ENCODE measurements around the gene LRCH1. TPM values are rescaled to one million over a fixed set of nuclear protein-coding genes. Genes with fewer than 3 reads are reported as not detected.
A peak's percentile ranks its signal among the peaks of the same experiment; 100 is the strongest.

The LRCH1 gene
- polyA plus RNA-seq, 3 donors: 30.4 to 37.4 (median 34.1) TPM

- no peak for DNase-seq (ENCODE audit: extremely low read depth in 1 of 11, low read depth in 9 of 11, low spot score in 4 of 11)
Observed at GRCh38 chr13:46529216-46529919, 23.6 kb upstream of the LRCH1 start.

- DNase-seq (ENCODE audit: extremely low read depth in 1 of 11, low read depth in 9 of 11, low spot score in 4 of 11): no peak
Observed at GRCh38 chr13:46530084-46530935, 22.7 kb upstream of the LRCH1 start.

- DNase-seq (ENCODE audit: extremely low read depth in 1 of 11, low read depth in 9 of 11, low spot score in 4 of 11): no peak
Observed at GRCh38 chr13:46531953-46532352, 21.0 kb upstream of the LRCH1 start.

- DNase-seq (ENCODE audit: extremely low read depth in 1 of 11, low read depth in 9 of 11, low spot score in 4 of 11): no peak
Observed at GRCh38 chr13:46535002-46535401, 18.0 kb upstream of the LRCH1 start.

GRCh38 chr13:46535825-46536224 is 17.1 kb upstream of the LRCH1 start:
- no peak for DNase-seq (ENCODE audit: extremely low read depth in 1 of 11, low read depth in 9 of 11, low spot score in 4 of 11)

- DNase-seq (ENCODE audit: extremely low read depth in 1 of 11, low read depth in 9 of 11, low spot score in 4 of 11): no peak
Observed at GRCh38 chr13:46536341-46536740, 16.6 kb upstream of the LRCH1 start.

DNA sequence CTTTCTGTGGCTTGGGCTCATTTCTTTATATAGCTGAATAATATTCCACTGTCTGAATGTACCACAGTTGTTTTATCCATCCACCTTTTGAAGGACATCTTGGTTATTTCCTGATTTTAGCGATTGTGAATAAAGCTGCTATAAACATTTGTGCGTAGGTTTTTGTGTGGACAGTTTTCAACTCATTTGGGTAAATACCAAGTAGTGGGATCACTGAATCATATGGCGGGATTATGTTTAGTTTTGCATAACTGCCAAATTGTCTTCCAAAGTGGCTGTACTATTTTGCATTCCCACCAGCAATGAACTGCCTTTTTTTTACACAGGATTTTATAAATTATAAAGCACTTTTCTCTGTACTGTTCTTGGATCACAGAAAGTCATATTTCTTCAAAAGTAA is 13.7 kb upstream of the LRCH1 start:
- no peak for DNase-seq (ENCODE audit: extremely low read depth in 1 of 11, low read depth in 9 of 11, low spot score in 4 of 11)

DNA sequence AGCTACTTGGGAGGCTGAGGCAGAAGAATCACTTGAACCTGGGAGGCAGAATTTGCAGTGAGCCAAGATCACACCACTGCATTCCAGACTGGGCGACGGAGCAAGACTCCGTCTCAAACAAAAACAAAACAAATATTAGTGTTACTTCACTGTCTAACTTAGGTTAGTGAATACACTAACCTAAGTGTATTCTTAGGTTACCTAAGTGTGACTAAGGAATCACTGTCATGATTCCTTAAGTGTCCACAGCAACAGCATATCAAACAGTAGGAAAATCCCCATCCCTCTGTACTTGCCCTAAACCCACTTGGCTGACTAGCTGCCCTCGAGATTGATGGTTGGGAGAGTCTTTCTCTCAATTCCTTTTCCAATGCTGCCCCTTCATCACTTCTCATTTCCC is 11.8 kb upstream of the LRCH1 start:
- no peak for DNase-seq (ENCODE audit: extremely low read depth in 1 of 11, low read depth in 9 of 11, low spot score in 4 of 11)

GRCh38 chr13:46542833-46543232 is 10.1 kb upstream of the LRCH1 start:
- no peak for DNase-seq (ENCODE audit: extremely low read depth in 1 of 11, low read depth in 9 of 11, low spot score in 4 of 11)

DNA sequence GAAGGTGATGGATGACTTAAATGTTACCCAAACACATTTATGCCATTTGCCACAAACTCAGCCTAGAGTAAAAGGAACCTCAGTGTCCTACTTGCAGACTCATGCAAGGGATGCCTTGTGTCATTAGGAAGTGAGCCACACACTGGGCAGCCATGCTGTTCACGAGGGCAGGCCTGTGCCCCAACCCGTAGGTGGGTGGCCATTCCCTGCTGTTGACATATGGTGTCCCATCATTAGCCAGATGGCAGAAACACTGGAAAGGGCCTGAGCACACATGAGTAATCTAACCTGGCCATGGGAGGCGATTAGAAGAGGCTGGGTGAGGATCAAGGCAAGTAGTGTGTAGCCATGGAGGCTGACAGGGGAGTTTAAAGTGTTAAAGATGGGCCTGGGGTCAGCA is 9.7 kb upstream of the LRCH1 start:
- DNase-seq (ENCODE audit: extremely low read depth in 1 of 11, low read depth in 9 of 11, low spot score in 4 of 11): no peak

GRCh38 chr13:46544208-46544607 is 8.8 kb upstream of the LRCH1 start:
- no peak for DNase-seq (ENCODE audit: extremely low read depth in 1 of 11, low read depth in 9 of 11, low spot score in 4 of 11)

DNA sequence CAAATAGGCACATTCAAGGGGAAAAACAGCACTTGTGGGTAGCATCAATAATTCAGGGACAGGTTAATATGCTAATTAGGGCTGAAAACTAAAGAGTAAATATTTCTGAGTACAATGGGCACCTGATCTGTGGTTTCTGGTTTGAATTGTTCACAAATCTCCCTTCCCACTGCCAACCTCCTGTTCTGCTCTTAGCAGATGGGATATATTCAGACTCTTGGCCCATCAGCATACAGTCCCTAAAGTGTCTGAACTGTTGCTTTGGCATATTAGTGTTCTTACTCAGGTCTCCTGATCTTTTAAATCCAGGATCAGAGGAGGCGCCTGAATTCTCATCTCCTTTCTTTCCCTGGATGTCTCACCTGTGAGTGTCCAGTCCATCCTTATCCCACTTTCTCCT is 8.2 kb upstream of the LRCH1 start:
- DNase-seq (ENCODE audit: extremely low read depth in 1 of 11, low read depth in 9 of 11, low spot score in 4 of 11): no peak

GRCh38 chr13:46546084-46546768 is 6.7 kb upstream of the LRCH1 start:
- DNase-seq (ENCODE audit: extremely low read depth in 1 of 11, low read depth in 9 of 11, low spot score in 4 of 11): no peak

GRCh38 chr13:46550822-46551221 is 2.1 kb upstream of the LRCH1 start:
- DNase-seq (ENCODE audit: extremely low read depth in 1 of 11, low read depth in 9 of 11, low spot score in 4 of 11): no peak

- peak in 4 of 11 donors; percentile 45 to 53 (median 52) for DNase-seq (ENCODE audit: extremely low read depth in 1 of 11, low read depth in 9 of 11, low spot score in 4 of 11)
Observed at GRCh38 chr13:46551410-46552302, 1.3 kb upstream of the LRCH1 start.

DNA sequence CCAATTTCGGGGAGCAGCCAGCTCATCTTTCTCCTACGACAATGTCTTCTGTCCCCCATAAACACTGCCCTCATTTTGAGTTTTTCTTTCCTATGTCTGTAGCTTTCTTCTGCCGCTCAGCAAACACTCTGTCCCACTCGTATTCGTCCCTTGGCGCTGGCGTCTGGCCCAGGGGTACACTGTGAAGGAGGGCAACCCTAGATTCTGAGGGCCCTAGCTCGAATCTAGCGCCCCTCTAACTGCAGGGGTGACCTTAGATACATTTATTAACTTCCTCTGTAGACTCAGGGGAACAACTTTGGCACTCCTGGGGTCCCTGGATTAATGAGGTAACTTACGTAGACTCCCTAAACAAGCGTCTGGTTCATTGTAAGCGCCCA is 677 bp upstream of the LRCH1 start:
- no peak for DNase-seq (ENCODE audit: extremely low read depth in 1 of 11, low read depth in 9 of 11, low spot score in 4 of 11)

DNA sequence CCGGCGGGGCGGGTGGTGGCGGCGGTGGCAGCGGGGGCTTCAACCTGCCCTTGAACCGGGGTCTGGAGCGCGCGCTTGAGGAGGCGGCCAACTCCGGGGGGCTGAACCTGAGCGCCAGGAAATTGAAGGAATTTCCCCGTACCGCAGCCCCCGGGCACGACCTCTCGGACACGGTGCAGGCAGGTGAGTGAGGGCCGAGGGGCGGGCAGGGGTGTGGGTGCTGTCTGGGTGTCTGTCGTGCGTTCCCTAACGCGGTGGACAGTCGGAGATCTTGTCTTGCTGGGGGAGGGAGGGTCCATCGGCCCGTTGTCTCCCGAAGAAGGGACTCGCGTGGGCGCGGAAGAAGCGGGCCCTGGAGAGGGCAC is 533 bp downstream of the LRCH1 start:
- no peak for DNase-seq (ENCODE audit: extremely low read depth in 1 of 11, low read depth in 9 of 11, low spot score in 4 of 11)

DNA sequence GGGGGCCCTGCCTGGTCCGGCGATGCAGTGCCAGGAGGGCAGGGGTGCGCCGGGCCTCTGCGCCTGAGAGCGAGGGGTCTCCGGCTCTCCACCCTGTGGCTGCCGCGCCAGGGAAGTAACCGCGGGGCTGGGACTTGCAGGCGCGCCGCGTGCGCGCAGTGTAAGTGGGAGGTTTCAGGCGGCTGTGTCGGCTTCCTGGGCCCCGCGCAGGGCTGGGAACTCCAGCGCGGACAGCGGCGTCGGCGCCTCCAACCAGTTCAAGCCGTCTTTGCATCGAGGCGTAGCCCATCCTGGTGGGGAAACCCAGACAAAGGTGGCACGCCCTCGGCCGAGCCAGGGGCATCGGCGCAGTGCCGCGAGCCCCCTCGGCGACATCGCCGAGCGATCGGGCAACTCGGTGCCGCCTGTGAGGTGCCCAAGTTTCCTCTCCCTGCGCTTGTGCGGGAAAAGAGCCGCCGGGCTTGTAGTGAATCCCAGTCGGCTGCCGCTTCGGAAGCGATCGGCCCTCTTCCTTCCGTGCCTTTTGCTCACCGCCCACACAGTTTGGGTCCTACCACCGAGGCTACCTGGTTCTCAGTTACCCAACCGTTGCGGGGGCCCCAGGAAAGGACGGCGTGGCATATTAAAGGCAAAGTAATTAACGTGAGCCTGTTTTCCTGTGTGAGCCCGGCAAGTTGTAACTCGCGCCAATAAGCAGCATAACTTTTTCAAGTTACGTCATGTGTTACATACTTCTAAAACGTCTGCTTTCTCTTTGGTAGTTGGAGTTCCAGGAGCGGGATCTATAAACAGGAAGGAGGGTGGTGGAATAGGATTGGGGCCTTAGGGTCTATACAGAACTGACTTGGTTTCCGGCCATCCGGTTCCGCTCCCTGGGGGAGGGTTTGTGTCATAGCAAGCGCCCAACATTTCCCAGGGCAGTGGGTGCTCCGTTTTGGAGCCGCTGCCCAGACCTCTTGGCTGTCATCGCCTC is 1.2 kb downstream of the LRCH1 start:
- peak in 8 of 11 donors; percentile 42 to 77 (median 63) for DNase-seq (ENCODE audit: extremely low read depth in 1 of 11, low read depth in 9 of 11, low spot score in 4 of 11)
